Neural cell (in vitro differentiated cells): ENCODE data around the gene PSMB11. TPM values are rescaled to one million over a fixed set of nuclear protein-coding genes. Genes with fewer than 3 reads are reported as not detected.

Experiments used
- H2AFZ ChIP-seq: fragments of 200-600, 300-800 bp; sonication (generic), shearing (Covaris generic); 2 replicates; pipeline ENCODE4 v1.6.0; 2014; ENCODE audit warnings: low read depth, mild to moderate bottlenecking, antibody characterized with exemption, low read length, moderate library complexity
- H3F3A ChIP-seq: fragments of 200-600 bp; shearing (Covaris generic); 2 replicates; pipeline ENCODE4 v1.6.1; 2016; ENCODE audit warnings: mild to moderate bottlenecking, moderate library complexity, mixed read lengths, antibody characterized with exemption, low read length; ENCODE audit not compliant: insufficient read depth, poor library complexity, severe bottlenecking
- H3K27ac ChIP-seq: fragments of 200-600, 300-800 bp; sonication (generic), shearing (Covaris generic); 2 replicates; pipeline ENCODE4 v1.5.1; 2014; ENCODE audit warnings: mild to moderate bottlenecking, low read length, moderate library complexity
- H3K27me3 ChIP-seq: fragments of 300-800, 200-600 bp; sonication (generic), shearing (Covaris generic); 2 replicates; pipeline ENCODE4 v1.6.0; 2014; ENCODE audit warnings: mild to moderate bottlenecking, low read depth, low read length, moderate library complexity; ENCODE audit not compliant: insufficient read depth
- H3K36me3 ChIP-seq: fragments of 300-800, 200-600 bp; sonication (generic), shearing (Covaris generic); 2 replicates; pipeline ENCODE4 v1.5.1; 2014; ENCODE audit warnings: mild to moderate bottlenecking, antibody characterized with exemption, low read length, moderate library complexity; ENCODE audit not compliant: insufficient read depth
- H3K4me2 ChIP-seq: fragments of 300-800, 200-600 bp; sonication (generic), shearing (Covaris generic); 2 replicates; pipeline ENCODE4 v1.6.0; 2014; ENCODE audit warnings: mild to moderate bottlenecking, low read length
- H3K4me3 ChIP-seq: fragments of 300-800, 200-600 bp; sonication (generic), shearing (Covaris generic); 2 replicates; pipeline ENCODE4 v1.5.1; 2014; ENCODE audit warnings: mild to moderate bottlenecking, low read length, moderate library complexity
- H3K79me2 ChIP-seq: fragments of 200-600 bp; shearing (Covaris generic); replicated peaks from 2 replicates; pipeline ENCODE4 v1.6.0; 2014; ENCODE audit warnings: mild to moderate bottlenecking, low read length, moderate library complexity; ENCODE audit not compliant: insufficient read depth
- H3K9ac ChIP-seq: fragments of 300-800, 200-600 bp; sonication (generic), shearing (Covaris generic); 2 replicates; pipeline ENCODE4 v1.6.1; 2016; ENCODE audit warnings: mild to moderate bottlenecking, low read length, mixed read lengths
- H3K9me2 ChIP-seq: fragments of 200-600 bp; shearing (Covaris generic); 2 replicates; pipeline ENCODE4 v1.6.1; 2016; ENCODE audit warnings: mild to moderate bottlenecking, low read length, mixed read lengths; ENCODE audit not compliant: insufficient read depth
- H3K9me3 ChIP-seq: fragments of 200-600, 300-800 bp; sonication (generic), shearing (Covaris generic); 2 replicates; pipeline ENCODE4 v1.6.1; 2016; ENCODE audit warnings: mild to moderate bottlenecking, mixed run types, low read length, moderate library complexity, mixed read lengths
- H4K20me1 ChIP-seq: fragments of 200-600 bp; shearing (Covaris generic); 2 replicates; pipeline ENCODE4 v1.6.1; 2016; ENCODE audit warnings: mild to moderate bottlenecking, mixed run types; ENCODE audit not compliant: insufficient read depth
- CTCF ChIP-seq: fragments of 450-650 bp; IDR thresholded peaks from 2 replicates; pipeline ENCODE4 v1.5.1; 2014; ENCODE audit warnings: antibody characterized with exemption, mild to moderate bottlenecking, moderate library complexity; ENCODE audit not compliant: poor library complexity, severe bottlenecking
- EP300 ChIP-seq: fragments of 450-650 bp; conservative IDR thresholded peaks from 2 replicates; pipeline ENCODE4 v1.6.1; 2014; ENCODE audit warnings: antibody characterized with exemption, mild to moderate bottlenecking, moderate library complexity; ENCODE audit not compliant: poor library complexity, severe bottlenecking
- EZH2 ChIP-seq: fragments of 200-600, 300-800 bp; shearing (Covaris generic), sonication (generic); IDR thresholded peaks from 2 replicates; pipeline ENCODE4 v1.6.1; 2014; ENCODE audit warnings: antibody characterized with exemption, low read length, borderline replicate concordance, mild to moderate bottlenecking; ENCODE audit not compliant: insufficient read depth, poor library complexity, severe bottlenecking
- MXI1 ChIP-seq: fragments of 450-650 bp; conservative IDR thresholded peaks from 2 replicates; pipeline ENCODE4 v1.6.1; 2014; ENCODE audit warnings: antibody characterized with exemption, mild to moderate bottlenecking; ENCODE audit not compliant: poor library complexity, severe bottlenecking
- POLR2AphosphoS5 ChIP-seq: IDR thresholded peaks from 2 replicates; pipeline ENCODE4 v1.6.1; 2012
- RAD21 ChIP-seq: fragments of 450-650 bp; conservative IDR thresholded peaks from 2 replicates; pipeline ENCODE4 v1.6.1; 2014; ENCODE audit warnings: antibody characterized with exemption, mild to moderate bottlenecking, moderate library complexity
- REST ChIP-seq: IDR thresholded peaks from 2 replicates; pipeline ENCODE4 v1.6.1; 2012; ENCODE audit warnings: borderline replicate concordance
- SMC3 ChIP-seq: fragments of 450-650 bp; conservative IDR thresholded peaks from 2 replicates; pipeline ENCODE4 v1.6.1; 2014; ENCODE audit warnings: antibody characterized with exemption, mild to moderate bottlenecking, moderate library complexity; ENCODE audit not compliant: poor library complexity
- TAF1 ChIP-seq: IDR thresholded peaks from 2 replicates; pipeline ENCODE4 v1.6.1; 2012; ENCODE audit warnings: low read depth
- polyA plus RNA-seq: library from polyadenylated mRNA; depleted of rRNA; stranded (reverse); fragments of >200 nt; gene quantifications from 2 replicates; pipeline ENCODE4 v1.2.3, GENCODE V29; 2014

PSMB11 gene
- polyA plus RNA-seq, 1 donor from 2014 or later, result not detected

- Histone ChIP-seq H3K4me2 (no peak overlapping the region), H4K20me1 (peaks cover 29% of the 10 kb centered on the region), H3K27ac (no peak overlapping the region), H3F3A (no peaks in the 10 kb centered on the region), H3K9me2 (no peaks in the 10 kb centered on the region), H3K9ac (no peak overlapping the region), H3K79me2 (peaks cover 25% of the 10 kb centered on the region), H2AFZ (no peak overlapping the region), H3K27me3 (no peaks in the 10 kb centered on the region), H3K4me3 (no peak overlapping the region), H3K36me3 (peaks cover 23% of the 10 kb centered on the region), H3K9me3 (no peaks in the 10 kb centered on the region)
- no peak for TF ChIP-seq CTCF
- TF ChIP-seq EP300, result no peak
- no peak for TF ChIP-seq POLR2AphosphoS5
- no peak for TF ChIP-seq EZH2
- TF ChIP-seq RAD21, result no peak
- no peak for TF ChIP-seq SMC3
- no peak for TF ChIP-seq TAF1
- no peak for TF ChIP-seq MXI1
- no peak for TF ChIP-seq REST
These were observed 21.6 kb downstream of the PSMB11 start for GRCh38 chr14:23063601-23064000.

GRCh38 chr14:23066368-23066767 is 24.4 kb downstream of the PSMB11 start:
- Histone ChIP-seq H3K9me2 (no peaks in the 10 kb centered on the region), H2AFZ (no peak overlapping the region), H3K4me2 (no peak overlapping the region), H3K4me3 (peak overlapping the region; percentile 10), H4K20me1 (peaks cover 31% of the 10 kb centered on the region), H3K27ac (no peak overlapping the region), H3K27me3 (no peaks in the 10 kb centered on the region), H3K9me3 (no peaks in the 10 kb centered on the region), H3K79me2 (peaks cover 43% of the 10 kb centered on the region), H3F3A (peaks cover 5% of the 10 kb centered on the region), H3K9ac (no peak overlapping the region), H3K36me3 (peaks cover 25% of the 10 kb centered on the region)
- TF ChIP-seq SMC3 (no peak), POLR2AphosphoS5 (no peak), EZH2 (no peak), REST (no peak), MXI1 (no peak), CTCF (no peak), TAF1 (no peak), RAD21 (no peak), EP300 (no peak)
